Stomach smooth muscle (tissue), 2 donors: ENCODE results near the gene TSHZ1.
"Not testable (repeated sequence)": the region's sequence is repeated elsewhere in the genome, so short reads cannot be mapped to it uniquely, and the experiment has no call there.

Experiments used
- H3K27ac ChIP-seq: one replicate; pipeline ENCODE4 v1.7.0; 2013; ENCODE audit warnings: mild to moderate bottlenecking, low read length, inconsistent platforms
- H3K27me3 ChIP-seq, 2 donors: one replicate each; pipeline ENCODE4 v1.7.0; 2013; ENCODE audit warnings: low read length in 2 of 2; ENCODE audit not compliant: insufficient read depth in 2 of 2, control insufficient read depth in 1 of 2
- H3K36me3 ChIP-seq, 2 donors: one replicate each; pipeline ENCODE4 v1.7.0; 2013; ENCODE audit warnings: low read length in 2 of 2; ENCODE audit not compliant: control insufficient read depth in 2 of 2, insufficient read depth in 2 of 2
- H3K4me1 ChIP-seq: one replicate; pipeline ENCODE4 v1.7.0; 2013; ENCODE audit warnings: low read length; ENCODE audit not compliant: control insufficient read depth, insufficient read depth
- H3K4me3 ChIP-seq, 2 donors: one replicate each; pipeline ENCODE4 v1.7.0; 2013; ENCODE audit warnings: low read length in 2 of 2
- H3K9ac ChIP-seq, 2 donors: one replicate each; pipeline ENCODE4 v1.7.0; 2013; ENCODE audit warnings: low read length in 2 of 2, mild to moderate bottlenecking in 1 of 2
- H3K9me3 ChIP-seq, 2 donors: one replicate each; pipeline ENCODE4 v1.7.0; 2013; ENCODE audit warnings: low read length in 2 of 2; ENCODE audit not compliant: control insufficient read depth in 2 of 2
- donor health status: healthy.
- donor health status: Pancreatic carcinoma.

TSHZ1 gene

GRCh38 chr18:75183524-75183923 lies 27.1 kb upstream of the TSHZ1 start:
- Histone ChIP-seq H3K27me3 (no peaks in the 10 kb centered on the region), H3K27ac (no peak overlapping the region), H3K9me3 (no peaks in the 10 kb centered on the region), H3K4me3 (no peak overlapping the region), H3K4me1 (no peaks in the 10 kb centered on the region), H3K36me3 (no peaks in the 10 kb centered on the region), H3K9ac (no peak overlapping the region)

GRCh38 chr18:75183973-75184493 lies 26.6 kb upstream of the TSHZ1 start:
- Histone ChIP-seq H3K4me3 (no peak overlapping the region), H3K9me3 (no peaks in the 10 kb centered on the region), H3K9ac (no peak overlapping the region)

GRCh38 chr18:75185460-75185859 lies 25.1 kb upstream of the TSHZ1 start:
- no peak overlapping the region for H3K4me3 ChIP-seq
- H3K9me3 ChIP-seq: no peaks in the 10 kb centered on the region
- H3K4me1 ChIP-seq: no peaks in the 10 kb centered on the region
- no peaks in the 10 kb centered on the region for H3K36me3 ChIP-seq
- no peak overlapping the region for H3K9ac ChIP-seq
- H3K27me3 ChIP-seq: no peaks in the 10 kb centered on the region
- H3K27ac ChIP-seq: no peak overlapping the region

More at GRCh38 chr18:75183973-75184493, 26.6 kb upstream of the TSHZ1 start:
- no peaks in the 10 kb centered on the region for H3K36me3 ChIP-seq
- no peak overlapping the region for H3K27ac ChIP-seq
- H3K27me3 ChIP-seq: no peaks in the 10 kb centered on the region
- H3K4me1 ChIP-seq: no peaks in the 10 kb centered on the region

DNA sequence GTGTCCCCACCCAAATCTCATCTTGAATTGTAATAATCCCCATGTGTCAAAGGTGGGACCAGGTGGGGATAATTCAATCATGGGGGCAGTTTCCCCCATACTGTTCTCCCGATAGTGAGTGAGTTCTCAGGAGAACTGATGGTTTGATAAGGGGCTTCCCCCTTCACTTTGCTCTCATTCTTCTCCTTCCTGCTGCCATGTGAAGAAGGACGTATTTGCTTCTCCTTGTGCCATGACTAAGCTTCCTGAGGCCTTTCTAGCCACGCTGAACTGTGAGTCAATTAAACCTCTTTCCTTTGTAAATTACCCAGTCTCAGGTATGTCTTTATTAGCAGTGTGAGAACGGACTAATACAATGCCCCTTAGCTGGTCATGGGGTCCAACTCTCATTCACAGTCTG lies 22.9 kb upstream of the TSHZ1 start:
- H3K27me3 ChIP-seq, H3K9ac ChIP-seq, H3K9me3 ChIP-seq, H3K4me1 ChIP-seq, H3K4me3 ChIP-seq, H3K36me3 ChIP-seq, H3K27ac ChIP-seq: not testable (repeated sequence)

- Histone ChIP-seq H3K9me3 (no peaks in the 10 kb centered on the region), H3K4me1 (no peaks in the 10 kb centered on the region), H3K36me3 (no peaks in the 10 kb centered on the region), H3K27ac (no peak overlapping the region), H3K4me3 (no peak overlapping the region), H3K27me3 (no peaks in the 10 kb centered on the region), H3K9ac (no peak overlapping the region)
These were observed 20.9 kb upstream of the TSHZ1 start for GRCh38 chr18:75189696-75190095.

GRCh38 chr18:75192899-75193298 lies 17.7 kb upstream of the TSHZ1 start:
- H3K4me3 ChIP-seq: no peak overlapping the region
- no peak overlapping the region for H3K9ac ChIP-seq
- no peaks in the 10 kb centered on the region for H3K36me3 ChIP-seq
- no peaks in the 10 kb centered on the region for H3K27me3 ChIP-seq
- no peaks in the 10 kb centered on the region for H3K9me3 ChIP-seq
- no peak overlapping the region for H3K27ac ChIP-seq
- H3K4me1 ChIP-seq: no peaks in the 10 kb centered on the region

- Histone ChIP-seq H3K4me1 (peaks cover 15% of the 10 kb centered on the region), H3K4me3 (no peak overlapping the region), H3K36me3 (peaks cover 0 to 12% of the 10 kb centered on the region in 2 donors), H3K27me3 (no peaks in the 10 kb centered on the region), H3K9me3 (no peaks in the 10 kb centered on the region), H3K27ac (peak overlapping the region; percentile 46), H3K9ac (no peak overlapping the region)
These were observed 12.6 kb upstream of the TSHZ1 start for GRCh38 chr18:75198036-75198435.

- Histone ChIP-seq H3K9me3 (no peaks in the 10 kb centered on the region), H3K4me1 (peaks cover 21% of the 10 kb centered on the region), H3K4me3 (no peak overlapping the region), H3K9ac (no peak overlapping the region), H3K27me3 (no peaks in the 10 kb centered on the region), H3K36me3 (peaks cover 0 to 12% of the 10 kb centered on the region in 2 donors), H3K27ac (peak overlapping the region; percentile 72)
These were observed 11.3 kb upstream of the TSHZ1 start for GRCh38 chr18:75199327-75199726.

DNA sequence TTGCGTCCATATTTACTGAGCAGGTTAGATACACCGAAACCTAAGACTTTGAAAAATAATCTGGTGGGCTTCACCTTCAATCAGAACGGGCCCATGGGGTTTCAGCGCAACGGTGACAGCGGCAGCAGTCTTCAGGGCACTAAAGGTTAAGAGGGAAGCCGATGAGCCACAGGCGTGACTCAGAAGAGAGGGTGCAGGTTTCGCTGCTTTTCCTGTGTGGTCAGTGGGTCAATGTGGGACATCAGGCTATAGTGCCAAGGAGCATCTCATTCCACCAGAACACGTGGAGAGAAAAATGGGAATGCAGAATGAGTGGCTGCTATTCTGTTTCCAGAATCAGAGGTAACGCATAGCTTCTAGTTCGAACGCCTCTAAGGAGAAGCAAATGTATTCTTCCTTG lies 10.5 kb upstream of the TSHZ1 start:
- Histone ChIP-seq H3K4me1 (peaks cover 28% of the 10 kb centered on the region), H3K27ac (peak overlapping the region; percentile 72), H3K9me3 (no peaks in the 10 kb centered on the region), H3K9ac (no peak overlapping the region), H3K36me3 (peaks cover 0 to 12% of the 10 kb centered on the region in 2 donors), H3K27me3 (no peaks in the 10 kb centered on the region), H3K4me3 (peak overlapping the region in 1 of 2 donors; percentile 16)

GRCh38 chr18:75200605-75201280 lies 9.9 kb upstream of the TSHZ1 start:
- Histone ChIP-seq H3K4me3 (peak overlapping the region in 1 of 2 donors; percentile 16), H3K4me1 (peaks cover 28% of the 10 kb centered on the region), H3K9me3 (no peaks in the 10 kb centered on the region), H3K27ac (peak overlapping the region; percentile 72), H3K27me3 (no peaks in the 10 kb centered on the region), H3K36me3 (peaks cover 0 to 12% of the 10 kb centered on the region in 2 donors), H3K9ac (peak overlapping the region in 1 of 2 donors; percentile 11)
